Thoracic aorta (tissue), 2 donors: ENCODE measurements around the gene NXNL1. TPM values are rescaled to one million over a fixed set of nuclear protein-coding genes. Genes with fewer than 3 reads are reported as not detected.

Experiments used
- ATAC-seq: fragments of 150-250 bp; one replicate; pipeline ENCODE4 v1.8.0; 2017; ENCODE audit warnings: low read depth; ENCODE audit not compliant: insufficient number of reproducible peaks, low FRiP score
- DNase-seq: peaks from one replicate; pipeline ENCODE4 v3.0.0-alpha.2; 2020; ENCODE audit warnings: low spot score
- H3K27ac ChIP-seq, 2 donors: fragments of 200-600 bp; sonication (generic); 1 replicate in 1 of 2; 2 replicates in 1 of 2; pipeline ENCODE4 v1.5.1; 2016; ENCODE audit warnings: mild to moderate bottlenecking in 2 of 2, moderate library complexity in 2 of 2
- H3K27me3 ChIP-seq: fragments of 200-600 bp; sonication (generic); replicated peaks from 2 replicates; pipeline ENCODE4 v1.6.0; 2016; ENCODE audit warnings: mild to moderate bottlenecking; ENCODE audit not compliant: insufficient read depth
- H3K36me3 ChIP-seq: fragments of 200-600 bp; sonication (generic); one replicate; pipeline ENCODE4 v1.5.1; 2016
- H3K4me1 ChIP-seq, 2 donors: fragments of 200-600 bp; sonication (generic); 1 replicate in 1 of 2; 2 replicates in 1 of 2; pipeline versions ENCODE4 v1.5.1 to v1.6.0; 2016; ENCODE audit warnings: low read depth in 2 of 2, mild to moderate bottlenecking in 1 of 2; ENCODE audit not compliant: control insufficient read depth in 1 of 2
- H3K4me3 ChIP-seq: fragments of 200-600 bp; sonication (generic); 2 replicates; pipeline ENCODE4 v1.5.1; 2016; ENCODE audit warnings: mild to moderate bottlenecking
- H3K9me3 ChIP-seq: fragments of 200-600 bp; sonication (generic); 2 replicates; pipeline ENCODE4 v1.5.1; 2016
- CTCF ChIP-seq: fragments of 200-600 bp; sonication (generic); IDR thresholded peaks from one replicate; pipeline ENCODE4 v1.5.1; 2019; ENCODE audit warnings: antibody characterized with exemption
- total RNA-seq, 2 donors: library from RNA; depleted of rRNA; stranded (reverse); fragments of >200 nt; gene quantifications; one replicate each; pipeline versions ENCODE4 v1.1.0 to v1.2.3, GENCODE V29; 2016

Gene NXNL1
- total RNA-seq, 2 donors from 2014 or later, result not detected

- DNase-seq (no peak), ATAC-seq (no peak)
- H3K4me1 ChIP-seq, result peaks cover 4 to 5% of the 10 kb centered on the region in 2 donors
- no peaks in the 10 kb centered on the region for H3K27me3 ChIP-seq
- H3K9me3 ChIP-seq, result no peaks in the 10 kb centered on the region
- H3K27ac ChIP-seq, result no peak overlapping the region
- H3K4me3 ChIP-seq, result no peak overlapping the region
- TF ChIP-seq CTCF, result no peak
- H3K36me3 ChIP-seq, result peaks cover 6% of the 10 kb centered on the region
Observed at GRCh38 chr19:17411801-17412200, 48.9 kb downstream of the NXNL1 start.

GRCh38 chr19:17409990-17410389, 50.7 kb downstream of the NXNL1 start:
- no peak overlapping the region for H3K27ac ChIP-seq
- DNase-seq (no peak), ATAC-seq (no peak)

GRCh38 chr19:17406887-17407196, 53.9 kb downstream of the NXNL1 start:
- peaks cover 3% of the 10 kb centered on the region for H3K36me3 ChIP-seq
- DNase-seq, result no peak
- H3K9me3 ChIP-seq, result no peaks in the 10 kb centered on the region
- H3K27me3 ChIP-seq, result no peaks in the 10 kb centered on the region
- peak overlapping the region; percentile 70 for H3K4me3 ChIP-seq
- no peak for ATAC-seq
- peaks cover 22 to 35% of the 10 kb centered on the region in 2 donors for H3K4me1 ChIP-seq
- H3K27ac ChIP-seq, result peak overlapping the region in 1 of 2 donors; percentile 15
- no peak for TF ChIP-seq CTCF

More at GRCh38 chr19:17409990-17410389, 50.7 kb downstream of the NXNL1 start:
- peaks cover 6% of the 10 kb centered on the region for H3K36me3 ChIP-seq
- no peak overlapping the region for H3K4me3 ChIP-seq
- peaks cover 16 to 20% of the 10 kb centered on the region in 2 donors for H3K4me1 ChIP-seq
- H3K9me3 ChIP-seq, result no peaks in the 10 kb centered on the region
- H3K27me3 ChIP-seq, result no peaks in the 10 kb centered on the region
- no peak for TF ChIP-seq CTCF

GRCh38 chr19:17406046-17406886, 54.5 kb downstream of the NXNL1 start:
- DNase-seq, result no peak
- Histone ChIP-seq H3K27ac (peak overlapping the region; percentile 64 to 72), H3K27me3 (no peaks in the 10 kb centered on the region), H3K9me3 (no peaks in the 10 kb centered on the region), H3K4me1 (peaks cover 22 to 35% of the 10 kb centered on the region in 2 donors), H3K36me3 (no peaks in the 10 kb centered on the region), H3K4me3 (peak overlapping the region; percentile 70)
- TF ChIP-seq CTCF, result no peak
- no peak for ATAC-seq

Other genes with a start within 250 kb of the NXNL1 start
- gene USE1, start 245.6 kb downstream of the NXNL1 start, total RNA-seq, result 10 to 100 TPM; 11.5 to 13.7 TPM
- 10 to 100 TPM; 12.4 to 13.3 TPM for gene OCEL1, start 234.7 kb downstream of the NXNL1 start, total RNA-seq
- gene NR2F6, start 215.0 kb downstream of the NXNL1 start, total RNA-seq, result 10 to 100 TPM; 42.0 to 68.1 TPM
- 1 to 10 TPM; 3.5 to 4.0 TPM for gene USHBP1, start 196.2 kb downstream of the NXNL1 start, total RNA-seq
- 10 to 100 TPM; 55.2 to 87.2 TPM for gene BABAM1, start 193.5 kb downstream of the NXNL1 start, total RNA-seq
- gene ANKLE1, start 179.0 kb downstream of the NXNL1 start, total RNA-seq, result 1 to 10 TPM in 1 of 2 donors, not detected in 1; 1.2 TPM
- gene ABHD8, start 157.5 kb downstream of the NXNL1 start, total RNA-seq, result 10 to 100 TPM in 1 of 2 donors, 1 to 10 TPM in 1; 9.8 to 24.0 TPM
- 100 to 1,000 TPM; 132 to 140 TPM for gene MRPL34, start 155.1 kb downstream of the NXNL1 start, total RNA-seq
- gene DDA1, start 151.4 kb downstream of the NXNL1 start, total RNA-seq, result 10 to 100 TPM in 1 of 2 donors, 1 to 10 TPM in 1; 8.9 to 13.5 TPM
- gene ANO8, start 126.1 kb downstream of the NXNL1 start, total RNA-seq, result 10 to 100 TPM in 1 of 2 donors, 1 to 10 TPM in 1; 9.5 to 13.4 TPM
- 10 to 100 TPM; 20.7 to 72.5 TPM for gene GTPBP3, start 123.4 kb downstream of the NXNL1 start, total RNA-seq
- 100 to 1,000 TPM; 120 to 126 TPM for gene PLVAP, start 83.6 kb downstream of the NXNL1 start, total RNA-seq
- not detected for gene CCDC194, start 66.7 kb downstream of the NXNL1 start, total RNA-seq
- 100 to 1,000 TPM; 113 to 144 TPM for gene BST2, start 55.3 kb downstream of the NXNL1 start, total RNA-seq
- 100 to 1,000 TPM in 1 of 2 donors, 10 to 100 TPM in 1; 25.3 to 103 TPM for gene MVB12A, start 40.9 kb downstream of the NXNL1 start, total RNA-seq
- gene TMEM221, start 12.3 kb downstream of the NXNL1 start, total RNA-seq, result not detected
- 10 to 100 TPM; 29.1 to 36.4 TPM for gene SLC27A1, start 9.6 kb upstream of the NXNL1 start, total RNA-seq
- 10 to 100 TPM; 67.4 to 92.9 TPM for gene PGLS, start 50.7 kb upstream of the NXNL1 start, total RNA-seq
- 10 to 100 TPM; 73.7 to 94.1 TPM for gene COLGALT1, start 94.7 kb upstream of the NXNL1 start, total RNA-seq
- gene UNC13A, start 227.4 kb upstream of the NXNL1 start, total RNA-seq, result 1 to 10 TPM; 2.1 to 7.7 TPM